Sigmoid colon (tissue), 7 donors: ENCODE measurements around the gene DNAJC12. TPM values are rescaled to one million over a fixed set of nuclear protein-coding genes. Genes with fewer than 3 reads are reported as not detected.

Source experiments
- DNase-seq: peaks from one replicate; pipeline ENCODE4 v3.0.0-alpha.2; 2019
- H3K27ac ChIP-seq, 4 donors: fragments of 200-600 bp; sonication (generic); one replicate each; pipeline ENCODE4 v1.5.1; 2016 to 2019; ENCODE audit warnings: mild to moderate bottlenecking in 1 of 4
- H3K27me3 ChIP-seq, 3 donors: fragments of 200-600 bp; sonication (generic); one replicate each; pipeline ENCODE4 v1.5.1; 2019; ENCODE audit warnings: mild to moderate bottlenecking in 1 of 3
- H3K36me3 ChIP-seq, 4 donors: fragments of 200-600 bp; sonication (generic); one replicate each; pipeline ENCODE4 v1.5.1; 2016 to 2019
- H3K4me1 ChIP-seq, 4 donors: fragments of 200-600 bp; sonication (generic); one replicate each; pipeline ENCODE4 v1.5.1; 2017 to 2019
- H3K4me3 ChIP-seq, 4 donors: fragments of 200-600 bp; sonication (generic); one replicate each; pipeline ENCODE4 v1.5.1; 2017 to 2019; ENCODE audit warnings: mild to moderate bottlenecking in 2 of 4, moderate library complexity in 1 of 4
- H3K9me3 ChIP-seq, 4 donors: fragments of 200-600 bp in 3 of 4; sonication (generic) in 3 of 4; one replicate each; pipeline versions ENCODE4 v1.5.1 to v1.6.1; 2013 to 2019
- CTCF ChIP-seq, 4 experiments: fragments of 450-650 bp in 3 of 4; fragments of 200-600 bp in 1 of 4; IDR thresholded peaks; one replicate each; pipeline ENCODE4 v1.5.1; 2016 to 2019; ENCODE audit warnings: antibody characterized with exemption in 4 of 4, mild to moderate bottlenecking in 3 of 4, moderate library complexity in 2 of 4
- EP300 ChIP-seq, 4 donors: sonication (generic); formaldehyde crosslinking; IDR thresholded peaks; one replicate each; pipeline ENCODE4 v1.6.1; 2017; ENCODE audit warnings: antibody characterized with exemption in 4 of 4
- POLR2A ChIP-seq, 2 donors: fragments of 450-650 bp; IDR thresholded peaks; one replicate each; pipeline ENCODE4 v1.6.1; 2016; ENCODE audit warnings: antibody characterized with exemption in 2 of 2, mild to moderate bottlenecking in 2 of 2, moderate library complexity in 2 of 2
- POLR2AphosphoS5 ChIP-seq, 4 donors: sonication (generic); formaldehyde crosslinking; IDR thresholded peaks; one replicate each; pipeline ENCODE4 v1.6.1; 2017; ENCODE audit warnings: antibody characterized with exemption in 4 of 4
- WGBS, 2 donors: extraction: QIAGEN DNeasy Blood & Tissue Kit; methylation state at CpG; one replicate each; pipeline ENCODE4 v1.1.7; 2013; 5-methylcytosine and 5-hydroxymethylcytosine counted together
- intact Hi-C: fragments of 100-400 bp; cut with DNase I; formaldehyde crosslinking; loops from one replicate; pipeline ENCODE4 v1.15.1; 2023
- polyA plus RNA-seq, 3 donors: library from polyadenylated mRNA; stranded (reverse); fragments of 200-250 nt; gene quantifications; one replicate each; pipeline ENCODE4 v1.2.3, GENCODE V29; 2013
- total RNA-seq, 4 donors: library from RNA; depleted of rRNA; stranded (reverse); fragments of >200 nt; gene quantifications; one replicate each; pipeline ENCODE4 v1.1.0, GENCODE V29; 2016
- donor health status: healthy with polysubstance abuse.
- donor health status: Bipolar disorder and iron deficiency.
- donor health status: healthy.

DNAJC12 gene
- total and polyA plus RNA-seq, 7 donors: 7.2 to 51.1 (median 12.1) TPM

- Histone ChIP-seq H3K27me3 (no peaks in the 10 kb centered on the region), H3K36me3 (no peaks in the 10 kb centered on the region), H3K4me1 (peaks cover 0 to 11% (median 4%) of the 10 kb centered on the region in 4 donors), H3K4me3 (no peak overlapping the region), H3K27ac (no peak overlapping the region), H3K9me3 (no peaks in the 10 kb centered on the region)
- intact Hi-C loops: no loop called here
- WGBS, 2 donors: 89 to 91% methylated on average over 2 of the region's 2 CpGs
- no peak for TF ChIP-seq EP300 (IDR thresholded peaks at IDR 0.05)
- no peak for TF ChIP-seq CTCF (IDR thresholded peaks at IDR 0.05)
- TF ChIP-seq POLR2AphosphoS5 (IDR thresholded peaks at IDR 0.05): no peak
- TF ChIP-seq POLR2A (IDR thresholded peaks at IDR 0.05): no peak
- no peak for DNase-seq
Observed at GRCh38 chr10:67775279-67775678, 62.7 kb downstream of the DNAJC12 start.

- DNase-seq: no peak
- Histone ChIP-seq H3K4me3 (no peak overlapping the region), H3K9me3 (no peaks in the 10 kb centered on the region), H3K27me3 (no peaks in the 10 kb centered on the region), H3K27ac (no peak overlapping the region), H3K36me3 (no peaks in the 10 kb centered on the region), H3K4me1 (no peaks in the 10 kb centered on the region)
- TF ChIP-seq POLR2AphosphoS5 (IDR thresholded peaks at IDR 0.05) (no peak), EP300 (IDR thresholded peaks at IDR 0.05) (no peak), POLR2A (IDR thresholded peaks at IDR 0.05) (no peak), CTCF (IDR thresholded peaks at IDR 0.05) (no peak)
- intact Hi-C loops: no loop called here
Observed at GRCh38 chr10:67772894-67773511, 65.0 kb downstream of the DNAJC12 start.

GRCh38 chr10:67772151-67772550 lies 65.8 kb downstream of the DNAJC12 start:
- Histone ChIP-seq H3K9me3 (no peaks in the 10 kb centered on the region), H3K4me3 (no peak overlapping the region), H3K27me3 (no peaks in the 10 kb centered on the region), H3K4me1 (no peaks in the 10 kb centered on the region), H3K36me3 (no peaks in the 10 kb centered on the region), H3K27ac (no peak overlapping the region)
- intact Hi-C loops: no loop called here
- WGBS, 2 donors: 61 to 76% methylated on average over 1 of the region's 1 CpG
- no peak for TF ChIP-seq CTCF (IDR thresholded peaks at IDR 0.05)
- no peak for TF ChIP-seq POLR2AphosphoS5 (IDR thresholded peaks at IDR 0.05)
- no peak for TF ChIP-seq EP300 (IDR thresholded peaks at IDR 0.05)
- no peak for TF ChIP-seq POLR2A (IDR thresholded peaks at IDR 0.05)
- no peak for DNase-seq

GRCh38 chr10:67771200-67771599 lies 66.8 kb downstream of the DNAJC12 start:
- H3K36me3 ChIP-seq: no peaks in the 10 kb centered on the region
- no peak overlapping the region for H3K4me3 ChIP-seq
- no peak overlapping the region for H3K27ac ChIP-seq
- intact Hi-C loops: no loop called here
- H3K9me3 ChIP-seq: no peaks in the 10 kb centered on the region
- no peaks in the 10 kb centered on the region for H3K4me1 ChIP-seq
- TF ChIP-seq EP300 (IDR thresholded peaks at IDR 0.05) (no peak), CTCF (IDR thresholded peaks at IDR 0.05) (no peak), POLR2A (IDR thresholded peaks at IDR 0.05) (no peak), POLR2AphosphoS5 (IDR thresholded peaks at IDR 0.05) (no peak)
- 73 to 79% methylated on average over 3 of the region's 3 CpGs for WGBS, 2 donors
- no peak for DNase-seq
- H3K27me3 ChIP-seq: no peaks in the 10 kb centered on the region

GRCh38 chr10:67770537-67770936 lies 67.5 kb downstream of the DNAJC12 start:
- no peaks in the 10 kb centered on the region for H3K36me3 ChIP-seq
- H3K4me3 ChIP-seq: no peak overlapping the region
- H3K27ac ChIP-seq: no peak overlapping the region
- H3K27me3 ChIP-seq: no peaks in the 10 kb centered on the region
- H3K9me3 ChIP-seq: no peaks in the 10 kb centered on the region
- no peaks in the 10 kb centered on the region for H3K4me1 ChIP-seq
- no peak for TF ChIP-seq POLR2AphosphoS5 (IDR thresholded peaks at IDR 0.05)
- no peak for TF ChIP-seq CTCF (IDR thresholded peaks at IDR 0.05)
- TF ChIP-seq POLR2A (IDR thresholded peaks at IDR 0.05): no peak
- TF ChIP-seq EP300 (IDR thresholded peaks at IDR 0.05): no peak
- intact Hi-C loops: no loop called here
- no peak for DNase-seq
